Measurements from ENCODE around the gene RHOT2. TPM values are rescaled to one million over a fixed set of nuclear protein-coding genes. Genes with fewer than 3 reads are reported as not detected.
A peak's percentile ranks its signal among the peaks of the same experiment; 100 is the strongest.

Gene RHOT2
- total and polyA plus RNA-seq, 9 of the 15 experiments (the other 6 are each of a cell fraction or from before 2014, with no cell fraction given): 5.0 to 373 (median 112) TPM

DNA sequence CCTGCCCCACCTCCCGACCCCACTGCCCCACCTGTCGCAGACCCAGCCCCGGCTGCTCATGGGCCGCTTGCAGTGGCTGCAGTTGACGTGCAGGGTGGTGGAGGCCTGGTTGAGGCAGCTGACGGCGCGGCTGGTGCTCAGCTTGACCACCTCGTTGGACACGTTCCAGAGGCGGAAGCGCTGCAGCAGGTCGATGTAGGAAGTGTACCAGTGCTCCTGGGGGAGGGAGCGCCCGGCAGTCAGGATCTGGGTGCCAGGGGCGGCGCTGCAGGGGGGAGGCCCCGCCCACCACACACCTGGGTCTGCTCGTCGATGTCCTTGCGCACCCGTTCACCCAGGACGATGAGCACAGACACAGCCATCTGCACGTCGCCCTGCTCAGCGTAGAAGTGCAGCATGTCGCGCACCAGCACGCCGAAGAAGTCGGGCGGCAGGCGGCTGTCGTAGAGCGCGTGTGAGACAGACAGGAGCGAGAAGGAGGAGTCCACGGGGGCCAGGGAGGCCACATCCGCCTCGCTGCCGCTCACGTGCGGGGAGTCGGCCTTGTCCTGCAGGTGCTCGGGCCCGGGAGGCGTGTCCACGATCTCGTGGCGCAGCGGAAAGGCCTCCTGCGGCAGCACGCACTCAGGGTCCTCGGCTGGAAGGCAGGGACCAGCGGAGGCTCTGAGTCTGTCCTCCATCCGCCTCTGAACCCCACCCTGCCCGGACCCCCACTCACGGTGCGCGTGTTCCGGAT, 17.2 kb downstream of the RHOT2 start:
- H3K4me3 ChIP-seq: no peak overlapping the region
- in situ Hi-C loops (cut with MboI) (no loop called here), intact Hi-C loops (cut with micrococcal nuclease) (loop anchor here (5.0 kb wide), 1 partner anchor 288 kb away; the partner anchor contains the start of gene NME4)
- DNase-seq (ENCODE audit: extremely low read depth in 1 of 4, low spot score in 3 of 4): no peak
- H3K9me1 ChIP-seq (ENCODE audit: control insufficient read depth, insufficient read depth, low read length): peaks cover 15% of the 10 kb centered on the region
- H3K4me2 ChIP-seq (ENCODE audit: insufficient read depth, low read length): no peak overlapping the region
- peaks cover 54% of the 10 kb centered on the region for H3K79me2 ChIP-seq (ENCODE audit: control insufficient read depth, insufficient read depth, low read length)
- peaks cover 29 to 98% of the 10 kb centered on the region in 2 experiments for H3K4me1 ChIP-seq (replicated peaks in 1 of 2; ENCODE audit: control insufficient read depth in 2 of 2, insufficient read depth in 2 of 2, low read length in 2 of 2)
- H3K27me3 ChIP-seq (ENCODE audit: control insufficient read depth in 2 of 2, insufficient read depth in 2 of 2, low read length in 2 of 2): no peaks in the 10 kb centered on the region
- peaks cover 68% of the 10 kb centered on the region for H3K36me3 ChIP-seq (ENCODE audit: control insufficient read depth, insufficient read depth, low read length)
- POLR2A ChIA-PET: no interaction called here
- peaks cover 21% of the 10 kb centered on the region for H4K20me1 ChIP-seq (replicated peaks; ENCODE audit: control insufficient read depth, insufficient read depth, low read length)
- H3K27ac ChIP-seq (ENCODE audit: extremely low read depth, low read depth, low read length): no peak overlapping the region
- WGBS (ENCODE audit: insufficient coverage, low coverage, missing lambda C conversion rate): 93% methylated on average over 34 of the region's 61 CpGs
- 0 out of 4 replicates have a peak overlapping the region, but pooled peaks of 1 of the 2 experiments have one; percentile 21 for H3K9ac ChIP-seq (ENCODE audit: insufficient read depth in 1 of 2, low read depth in 2 of 2, low read length in 2 of 2)
- FAIRE-seq: no peak
- no peak overlapping the region for H2AFZ ChIP-seq (ENCODE audit: low read depth, low read length)
- CTCF ChIA-PET (ENCODE audit: low intra/inter-chr PET ratio): no interaction called here
- no peaks in the 10 kb centered on the region for H3K9me3 ChIP-seq (replicated peaks; ENCODE audit: control insufficient read depth, insufficient read depth, low read depth, low read length)
- ATAC-seq: no peak
- BruUV-seq (replicated peaks): no TSS peak
- TF ChIP-seq NFIC (IDR thresholded peaks at IDR 0.05): 0 out of 2 replicates have a peak, but pooled peaks have one; percentile 9
- TF ChIP-seq, protein P1, sequence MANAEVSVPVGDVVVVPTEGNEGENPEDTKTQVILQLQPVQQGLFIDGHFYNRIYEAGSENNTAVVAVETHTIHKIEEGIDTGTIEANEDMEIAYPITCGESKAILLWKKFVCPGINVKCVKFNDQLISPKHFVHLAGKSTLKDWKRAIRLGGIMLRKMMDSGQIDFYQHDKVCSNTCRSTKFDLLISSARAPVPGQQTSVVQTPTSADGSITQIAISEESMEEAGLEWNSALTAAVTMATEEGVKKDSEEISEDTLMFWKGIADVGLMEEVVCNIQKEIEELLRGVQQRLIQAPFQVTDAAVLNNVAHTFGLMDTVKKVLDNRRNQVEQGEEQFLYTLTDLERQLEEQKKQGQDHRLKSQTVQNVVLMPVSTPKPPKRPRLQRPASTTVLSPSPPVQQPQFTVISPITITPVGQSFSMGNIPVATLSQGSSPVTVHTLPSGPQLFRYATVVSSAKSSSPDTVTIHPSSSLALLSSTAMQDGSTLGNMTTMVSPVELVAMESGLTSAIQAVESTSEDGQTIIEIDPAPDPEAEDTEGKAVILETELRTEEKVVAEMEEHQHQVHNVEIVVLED (CRISPR knock-in tag; IDR thresholded peaks at IDR 0.05): no peak
- TF ChIP-seq, protein P2, sequence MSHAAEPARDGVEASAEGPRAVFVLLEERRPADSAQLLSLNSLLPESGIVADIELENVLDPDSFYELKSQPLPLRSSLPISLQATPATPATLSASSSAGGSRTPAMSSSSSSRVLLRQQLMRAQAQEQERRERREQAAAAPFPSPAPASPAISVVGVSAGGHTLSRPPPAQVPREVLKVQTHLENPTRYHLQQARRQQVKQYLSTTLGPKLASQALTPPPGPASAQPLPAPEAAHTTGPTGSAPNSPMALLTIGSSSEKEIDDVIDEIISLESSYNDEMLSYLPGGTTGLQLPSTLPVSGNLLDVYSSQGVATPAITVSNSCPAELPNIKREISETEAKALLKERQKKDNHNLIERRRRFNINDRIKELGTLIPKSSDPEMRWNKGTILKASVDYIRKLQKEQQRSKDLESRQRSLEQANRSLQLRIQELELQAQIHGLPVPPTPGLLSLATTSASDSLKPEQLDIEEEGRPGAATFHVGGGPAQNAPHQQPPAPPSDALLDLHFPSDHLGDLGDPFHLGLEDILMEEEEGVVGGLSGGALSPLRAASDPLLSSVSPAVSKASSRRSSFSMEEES (CRISPR knock-in tag; IDR thresholded peaks at IDR 0.05): no peak
- TF ChIP-seq, protein P3, sequence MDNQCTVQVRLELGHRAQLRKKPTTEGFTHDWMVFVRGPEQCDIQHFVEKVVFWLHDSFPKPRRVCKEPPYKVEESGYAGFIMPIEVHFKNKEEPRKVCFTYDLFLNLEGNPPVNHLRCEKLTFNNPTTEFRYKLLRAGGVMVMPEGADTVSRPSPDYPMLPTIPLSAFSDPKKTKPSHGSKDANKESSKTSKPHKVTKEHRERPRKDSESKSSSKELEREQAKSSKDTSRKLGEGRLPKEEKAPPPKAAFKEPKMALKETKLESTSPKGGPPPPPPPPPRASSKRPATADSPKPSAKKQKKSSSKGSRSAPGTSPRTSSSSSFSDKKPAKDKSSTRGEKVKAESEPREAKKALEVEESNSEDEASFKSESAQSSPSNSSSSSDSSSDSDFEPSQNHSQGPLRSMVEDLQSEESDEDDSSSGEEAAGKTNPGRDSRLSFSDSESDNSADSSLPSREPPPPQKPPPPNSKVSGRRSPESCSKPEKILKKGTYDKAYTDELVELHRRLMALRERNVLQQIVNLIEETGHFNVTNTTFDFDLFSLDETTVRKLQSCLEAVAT (IDR thresholded peaks at IDR 0.05): peak in 1 of 2 experiments; percentile 67; a peak in 1 of 4 replicates
- TF ChIP-seq, protein P4, sequence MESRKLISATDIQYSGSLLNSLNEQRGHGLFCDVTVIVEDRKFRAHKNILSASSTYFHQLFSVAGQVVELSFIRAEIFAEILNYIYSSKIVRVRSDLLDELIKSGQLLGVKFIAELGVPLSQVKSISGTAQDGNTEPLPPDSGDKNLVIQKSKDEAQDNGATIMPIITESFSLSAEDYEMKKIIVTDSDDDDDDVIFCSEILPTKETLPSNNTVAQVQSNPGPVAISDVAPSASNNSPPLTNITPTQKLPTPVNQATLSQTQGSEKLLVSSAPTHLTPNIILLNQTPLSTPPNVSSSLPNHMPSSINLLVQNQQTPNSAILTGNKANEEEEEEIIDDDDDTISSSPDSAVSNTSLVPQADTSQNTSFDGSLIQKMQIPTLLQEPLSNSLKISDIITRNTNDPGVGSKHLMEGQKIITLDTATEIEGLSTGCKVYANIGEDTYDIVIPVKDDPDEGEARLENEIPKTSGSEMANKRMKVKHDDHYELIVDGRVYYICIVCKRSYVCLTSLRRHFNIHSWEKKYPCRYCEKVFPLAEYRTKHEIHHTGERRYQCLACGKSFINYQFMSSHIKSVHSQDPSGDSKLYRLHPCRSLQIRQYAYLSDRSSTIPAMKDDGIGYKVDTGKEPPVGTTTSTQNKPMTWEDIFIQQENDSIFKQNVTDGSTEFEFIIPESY (CRISPR knock-in tag; IDR thresholded peaks at IDR 0.05): peak; percentile 98
- no peak for TF ChIP-seq ZKSCAN3 (CRISPR knock-in tag; IDR thresholded peaks at IDR 0.05)
- peak; percentile 17; the same call in 1 of the 2 replicates for TF ChIP-seq RBFOX2 (IDR thresholded peaks at IDR 0.05; ENCODE audit: low read depth, low read length)
- TF ChIP-seq RBM14 (IDR thresholded peaks at IDR 0.05; ENCODE audit: borderline replicate concordance, insufficient read depth, low read depth, low read length): 0 out of 2 replicates have a peak, but pooled peaks have one; percentile 2
- peak; percentile 61 for TF ChIP-seq POLR2G (IDR thresholded peaks at IDR 0.05; ENCODE audit: low read depth, low read length)

Data from K562 (cell line).